ENCODE data around the gene INO80B. TPM values are rescaled to one million over a fixed set of nuclear protein-coding genes. Genes with fewer than 3 reads are reported as not detected.
"Not testable (repeated sequence)": the region's sequence is repeated elsewhere in the genome, so short reads cannot be mapped to it uniquely, and the experiment has no call there.

The INO80B gene
- total RNA-seq, 4 donors from 2014 or later = 28.5 to 63.3 (median 48.0) TPM

GRCh38 chr2:74457129-74457548 is 2.3 kb downstream of the INO80B start:
- intact Hi-C loops (cut with DNase I; ENCODE audit: low total_unique reads) = no loop called here
- Histone ChIP-seq H3K27ac (peak overlapping the region; percentile 95 to 98), H3K4me3 (peak overlapping the region; percentile 69 to 70), H3K9me3 (no peaks in the 10 kb centered on the region), H3K27me3 (no peaks in the 10 kb centered on the region), H3K36me3 (no peaks in the 10 kb centered on the region), H3K4me1 (peaks cover 3 to 18% of the 10 kb centered on the region in 2 donors)
- DNase-seq = no peak
- TF ChIP-seq POLR2A (IDR thresholded peaks at IDR 0.05) (no peak), CTCF (IDR thresholded peaks at IDR 0.05) (no peak)

DNA sequence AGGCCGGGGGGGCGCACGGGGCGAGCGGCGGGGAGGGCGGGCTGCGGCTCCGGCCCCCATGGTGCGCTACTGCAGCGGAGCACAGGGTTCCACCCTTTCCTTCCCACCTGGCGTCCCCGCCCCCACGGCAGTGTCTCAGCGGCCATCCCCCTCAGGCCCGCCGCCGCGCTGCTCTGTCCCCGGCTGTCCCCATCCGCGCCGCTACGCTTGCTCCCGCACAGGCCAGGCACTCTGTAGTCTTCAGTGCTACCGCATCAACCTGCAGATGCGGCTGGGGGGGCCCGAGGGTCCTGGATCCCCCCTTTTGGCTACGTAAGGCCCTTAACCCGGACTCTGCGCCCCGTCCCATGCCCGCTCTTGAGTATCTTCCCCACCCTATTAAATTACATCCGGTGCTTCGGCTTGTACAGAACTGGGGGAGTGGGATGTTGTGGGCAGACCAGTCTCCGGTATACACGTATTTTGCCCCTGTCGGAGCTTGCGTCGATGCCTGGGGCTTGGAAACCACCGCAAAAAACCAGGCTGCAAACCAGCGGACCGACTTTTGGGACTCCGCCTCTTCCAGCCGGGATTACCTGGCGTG is 2.8 kb downstream of the INO80B start:
- TF ChIP-seq POLR2A (IDR thresholded peaks at IDR 0.05) = peak; percentile 64 to 86
- TF ChIP-seq CTCF (IDR thresholded peaks at IDR 0.05) = no peak
- peaks cover 3 to 18% of the 10 kb centered on the region in 2 donors for H3K4me1 ChIP-seq
- peak in 1 of 2 donors; percentile 58 for DNase-seq
- H3K27ac ChIP-seq = peak overlapping the region; percentile 95 to 98
- H3K27me3 ChIP-seq = no peaks in the 10 kb centered on the region
- no peaks in the 10 kb centered on the region for H3K36me3 ChIP-seq
- peak overlapping the region; percentile 69 to 70 for H3K4me3 ChIP-seq
- H3K9me3 ChIP-seq = no peaks in the 10 kb centered on the region
- intact Hi-C loops (cut with DNase I; ENCODE audit: low total_unique reads) = no loop called here

- intact Hi-C loops (cut with DNase I; ENCODE audit: low total_unique reads) = no loop called here
- DNase-seq = peak; percentile 100
- peaks cover 3 to 18% of the 10 kb centered on the region in 2 donors for H3K4me1 ChIP-seq
- H3K9me3 ChIP-seq = no peaks in the 10 kb centered on the region
- H3K27me3 ChIP-seq = no peaks in the 10 kb centered on the region
- peak in 1 of 2 donors; percentile 42 for TF ChIP-seq POLR2A (IDR thresholded peaks at IDR 0.05)
- peak in 1 of 4 experiments; percentile 26 for TF ChIP-seq CTCF (IDR thresholded peaks at IDR 0.05)
- peak within 1 kb of the TSS; percentile 95 to 98 for H3K27ac ChIP-seq
- peak within 1 kb of the TSS; percentile 69 to 70 for H3K4me3 ChIP-seq
- H3K36me3 ChIP-seq = no peaks in the 10 kb centered on the region
These were observed 3.4 kb downstream of the INO80B start, which contains the start of gene WBP1 for GRCh38 chr2:74458132-74458937. Gene WBP1, plus strand, starts transcription at chr2:74458438. Its CDS starts 165 bp downstream, at chr2:74458603.

DNA sequence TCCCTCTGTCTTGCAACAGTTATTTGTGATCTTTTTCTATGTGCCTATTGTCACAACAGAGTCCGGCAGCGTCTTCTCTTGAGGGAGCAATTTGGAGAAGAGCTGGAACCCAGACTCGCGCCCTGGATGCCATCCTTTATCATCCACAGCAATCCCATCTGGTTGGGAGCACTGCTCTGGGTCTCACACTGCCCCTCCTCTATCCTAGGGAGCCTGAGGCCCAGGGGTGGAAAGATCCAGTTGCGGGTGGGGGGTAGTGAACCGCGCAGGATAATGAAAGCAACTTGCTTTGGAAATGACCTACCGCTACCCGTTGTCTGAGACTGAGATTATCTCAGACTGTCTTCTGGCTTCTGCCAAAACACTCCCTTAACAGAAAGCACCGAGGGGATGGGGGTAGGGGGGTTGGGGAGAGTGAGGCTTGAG is 4.1 kb downstream of the INO80B start:
- DNase-seq = no peak
- H3K27ac ChIP-seq = peak overlapping the region; percentile 68 to 79
- no peaks in the 10 kb centered on the region for H3K9me3 ChIP-seq
- H3K36me3 ChIP-seq = no peaks in the 10 kb centered on the region
- TF ChIP-seq POLR2A (IDR thresholded peaks at IDR 0.05) = no peak
- no peak for TF ChIP-seq CTCF (IDR thresholded peaks at IDR 0.05)
- intact Hi-C loops (cut with DNase I; ENCODE audit: low total_unique reads) = no loop called here
- H3K4me3 ChIP-seq = peak overlapping the region; percentile 66 to 70
- peaks cover 3 to 19% of the 10 kb centered on the region in 2 donors for H3K4me1 ChIP-seq
- no peaks in the 10 kb centered on the region for H3K27me3 ChIP-seq

GRCh38 chr2:74459503-74460118 is 4.7 kb downstream of the INO80B start:
- H3K27me3 ChIP-seq; intact Hi-C loops (cut with DNase I; ENCODE audit: low total_unique reads): not testable (repeated sequence)

GRCh38 chr2:74460187-74460586 is 5.3 kb downstream of the INO80B start:
- H3K9me3 ChIP-seq; H3K27me3 ChIP-seq; H3K36me3 ChIP-seq; DNase-seq; intact Hi-C loops (cut with DNase I; ENCODE audit: low total_unique reads); H3K4me3 ChIP-seq; H3K27ac ChIP-seq: not testable (repeated sequence)
- peaks cover 7 to 24% of the 10 kb centered on the region in 2 donors for H3K4me1 ChIP-seq

More at GRCh38 chr2:74459503-74460118, 4.7 kb downstream of the INO80B start:
- H3K9me3 ChIP-seq, DNase-seq, H3K27ac ChIP-seq, H3K4me3 ChIP-seq, H3K36me3 ChIP-seq: not testable (repeated sequence)
- peaks cover 7 to 25% of the 10 kb centered on the region in 2 donors for H3K4me1 ChIP-seq

Measured in uterus (tissue), 4 donors.